ENCODE results near the gene FOXG1.

Gene FOXG1

DNA sequence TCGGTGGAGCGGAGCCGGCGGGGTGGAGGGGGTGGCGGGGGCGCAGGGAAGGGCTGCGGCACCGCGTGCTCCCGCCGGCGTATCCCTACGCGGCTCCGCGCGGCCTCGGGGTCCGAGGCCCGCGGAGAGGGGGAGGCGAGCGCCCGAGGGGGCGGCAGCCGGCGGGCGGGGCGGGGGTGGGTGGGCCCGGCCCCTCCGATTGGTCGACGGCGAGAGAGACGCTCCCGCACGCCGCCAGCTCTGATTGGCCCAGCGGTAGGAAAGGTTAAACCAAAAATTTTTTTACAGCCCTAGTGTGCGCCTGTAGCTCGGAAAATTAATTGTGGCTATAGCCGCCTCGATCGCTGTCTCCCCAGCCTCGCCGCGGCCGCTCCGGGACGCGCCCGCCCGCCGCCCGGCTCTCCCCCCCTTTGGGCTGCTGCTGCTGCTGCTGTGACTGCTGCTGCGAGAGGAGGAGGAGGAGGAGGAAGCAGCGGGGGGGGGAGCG lies at the start of gene FOXG1:
TSS of gene FOXG1 (plus strand) at position 319 of the 487 bp plus-strand sequence. CDS start 493 bp downstream, outside the sequence.
- Mint-ChIP-seq H3K4me3 (peak within 1 kb of the TSS; percentile 73), H3K27ac (no peak within 1 kb of the TSS), H3K27me3 (peaks cover 78% of the 10 kb centered on the region), H3K4me1 (ENCODE audit: low read depth) (peaks cover 12% of the 10 kb centered on the region), H3K9me3 (peaks cover 7% of the 10 kb centered on the region), H3K36me3 (ENCODE audit: low read depth) (no peaks in the 10 kb centered on the region)
- intact Hi-C loops (cut with micrococcal nuclease), result no loop called here

DNA sequence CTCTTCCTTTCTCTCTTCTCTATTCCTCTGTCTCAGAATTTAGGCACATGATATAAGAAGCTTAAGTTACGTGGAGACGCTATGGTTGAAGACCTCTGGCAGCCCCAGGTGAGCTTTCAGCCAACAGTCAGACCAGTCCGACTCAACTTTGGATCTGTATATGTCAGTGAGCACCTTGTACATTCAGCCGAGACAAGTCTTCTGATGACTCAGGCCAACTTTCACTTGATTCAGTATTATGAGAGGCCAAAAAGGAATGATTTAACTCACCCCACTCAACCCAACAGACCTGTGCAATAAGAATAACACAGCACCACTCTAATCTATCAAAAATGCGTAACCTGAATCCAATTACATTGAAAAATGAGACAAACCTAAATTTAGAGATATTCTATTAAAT lies 47.5 kb upstream of the FOXG1 start:
- intact Hi-C loops (cut with micrococcal nuclease), result no loop called here
- no peaks in the 10 kb centered on the region for H3K4me1 Mint-ChIP-seq (ENCODE audit: low read depth)
- no peaks in the 10 kb centered on the region for H3K27me3 Mint-ChIP-seq
- H3K4me3 Mint-ChIP-seq, result no peak overlapping the region
- H3K27ac Mint-ChIP-seq, result no peak overlapping the region
- H3K9me3 Mint-ChIP-seq, result peaks cover 6% of the 10 kb centered on the region
- no peaks in the 10 kb centered on the region for H3K36me3 Mint-ChIP-seq (ENCODE audit: low read depth)

DNA sequence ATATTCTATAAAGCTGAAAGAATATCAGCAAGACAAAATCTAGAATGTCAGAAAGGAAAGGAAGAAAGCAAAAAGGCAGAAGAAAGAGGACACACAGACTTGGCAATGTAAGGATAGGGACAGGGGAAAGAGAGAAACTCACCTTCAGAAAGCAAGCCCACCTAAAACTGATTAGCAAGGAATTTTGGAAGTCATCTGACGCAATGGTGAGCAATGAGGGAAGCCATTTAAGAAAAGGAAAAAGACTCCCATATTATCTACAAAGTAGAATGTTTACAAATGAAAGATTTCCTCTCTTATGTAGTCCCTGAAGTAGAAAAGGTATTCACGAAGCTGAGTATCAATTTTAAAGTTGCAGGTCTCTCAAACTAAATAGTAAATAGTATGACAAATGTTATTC lies 35.2 kb upstream of the FOXG1 start:
- Mint-ChIP-seq H3K9me3 (no peaks in the 10 kb centered on the region), H3K4me1 (ENCODE audit: low read depth) (no peaks in the 10 kb centered on the region), H3K36me3 (ENCODE audit: low read depth) (no peaks in the 10 kb centered on the region), H3K27ac (no peak overlapping the region), H3K4me3 (no peak overlapping the region), H3K27me3 (no peaks in the 10 kb centered on the region)
- intact Hi-C loops (cut with micrococcal nuclease), result no loop called here

DNA sequence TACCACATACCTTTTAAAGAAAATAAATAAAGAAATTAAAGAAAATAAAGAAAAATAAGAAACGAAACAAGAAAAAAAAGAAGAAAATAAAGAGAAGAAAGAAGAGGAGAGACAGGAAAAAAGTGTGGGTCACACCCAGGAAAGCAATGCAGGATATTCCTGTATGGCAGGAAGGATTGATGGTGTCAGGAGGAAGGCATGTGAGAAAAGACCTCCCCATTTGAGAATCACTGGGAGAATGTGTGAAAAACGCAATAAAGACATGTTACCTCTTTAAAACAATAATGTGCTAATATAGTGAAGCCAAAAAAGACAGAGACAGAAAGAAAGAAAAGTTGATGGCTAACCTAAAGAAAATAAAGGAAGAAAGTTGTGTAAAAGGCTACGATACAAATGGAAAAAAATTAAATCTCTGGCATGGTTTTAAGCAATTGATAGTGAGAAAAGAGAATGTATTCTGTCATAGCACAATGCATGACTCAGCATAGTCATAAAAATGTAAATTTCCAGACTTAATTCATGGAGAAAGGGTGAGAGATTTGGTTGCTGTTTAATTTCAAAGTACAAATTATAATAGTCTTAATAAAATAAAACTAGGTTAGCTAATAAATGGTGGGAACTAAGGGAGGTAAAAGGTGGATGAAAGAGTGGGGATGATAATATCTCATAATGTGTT lies 24.3 kb upstream of the FOXG1 start:
- Mint-ChIP-seq H3K9me3 (no peaks in the 10 kb centered on the region), H3K36me3 (ENCODE audit: low read depth) (no peaks in the 10 kb centered on the region), H3K27me3 (peaks cover 1% of the 10 kb centered on the region), H3K4me3 (no peak overlapping the region), H3K4me1 (ENCODE audit: low read depth) (no peaks in the 10 kb centered on the region), H3K27ac (no peak overlapping the region)
- intact Hi-C loops (cut with micrococcal nuclease), result no loop called here

DNA sequence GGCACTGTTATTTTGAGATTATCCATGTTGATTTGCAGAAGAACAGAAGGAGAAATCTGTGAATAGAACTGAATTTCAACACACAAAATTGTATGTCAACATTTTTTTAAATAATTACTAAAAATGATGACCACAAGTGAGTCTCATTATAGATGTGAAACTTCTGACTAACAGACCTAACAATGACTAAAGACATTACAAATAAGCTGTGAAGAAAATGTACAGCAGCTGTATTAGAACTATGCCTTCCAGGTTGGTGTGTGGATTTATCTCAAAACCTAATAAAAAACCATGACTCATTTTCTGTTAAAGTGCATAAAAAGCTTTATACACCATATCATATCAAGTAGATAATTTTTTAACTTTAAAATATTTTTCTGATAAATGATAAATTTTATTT lies 22.5 kb upstream of the FOXG1 start:
- no peaks in the 10 kb centered on the region for H3K9me3 Mint-ChIP-seq
- intact Hi-C loops (cut with micrococcal nuclease), result no loop called here
- peaks cover 1% of the 10 kb centered on the region for H3K27me3 Mint-ChIP-seq
- no peak overlapping the region for H3K27ac Mint-ChIP-seq
- H3K4me1 Mint-ChIP-seq (ENCODE audit: low read depth), result no peaks in the 10 kb centered on the region
- no peak overlapping the region for H3K4me3 Mint-ChIP-seq
- H3K36me3 Mint-ChIP-seq (ENCODE audit: low read depth), result no peaks in the 10 kb centered on the region

DNA sequence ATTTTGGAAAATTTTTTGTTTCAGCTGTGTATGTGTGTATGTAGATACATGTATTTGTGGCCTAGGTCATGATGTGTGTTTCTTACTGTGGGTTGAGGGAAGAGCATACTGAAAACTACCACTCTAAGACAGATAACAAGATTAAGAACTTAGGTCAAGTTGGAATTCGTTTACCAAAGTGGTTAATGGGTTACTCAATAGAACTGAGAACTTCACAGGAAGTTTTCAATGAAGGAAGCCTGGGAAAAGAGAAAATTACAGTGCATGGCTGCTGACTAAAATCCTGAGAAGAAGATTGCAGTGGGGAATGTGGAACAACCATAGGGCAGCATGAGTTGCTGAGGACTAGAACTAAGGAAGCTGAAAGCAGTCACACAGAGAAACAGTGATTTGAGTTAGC lies 21.4 kb upstream of the FOXG1 start:
- Mint-ChIP-seq H3K36me3 (ENCODE audit: low read depth) (no peaks in the 10 kb centered on the region), H3K4me1 (ENCODE audit: low read depth) (no peaks in the 10 kb centered on the region), H3K9me3 (no peaks in the 10 kb centered on the region), H3K27me3 (peaks cover 1% of the 10 kb centered on the region), H3K4me3 (no peak overlapping the region), H3K27ac (no peak overlapping the region)
- intact Hi-C loops (cut with micrococcal nuclease), result no loop called here

DNA sequence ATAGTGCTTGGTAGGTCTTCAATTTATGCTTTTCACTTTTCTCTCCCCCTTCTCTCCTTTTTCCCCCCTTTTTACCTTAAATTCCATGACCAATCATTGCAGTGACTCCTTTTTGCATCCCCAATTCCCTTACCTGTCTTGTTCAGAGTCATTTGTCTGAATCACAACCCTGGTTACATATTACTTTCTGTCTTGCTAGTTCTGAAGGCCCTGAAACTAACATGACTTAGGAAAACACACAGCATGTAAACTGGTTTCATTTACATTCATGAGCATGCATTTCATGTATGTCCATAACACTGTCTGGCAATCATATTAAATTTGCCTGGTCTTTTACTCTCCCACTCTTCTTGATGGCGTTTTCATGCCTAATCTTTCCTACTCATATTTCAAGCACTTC lies 20.3 kb upstream of the FOXG1 start:
- Mint-ChIP-seq H3K36me3 (ENCODE audit: low read depth) (no peaks in the 10 kb centered on the region), H3K9me3 (no peaks in the 10 kb centered on the region), H3K4me3 (no peak overlapping the region), H3K27ac (no peak overlapping the region), H3K27me3 (peaks cover 3% of the 10 kb centered on the region), H3K4me1 (ENCODE audit: low read depth) (no peaks in the 10 kb centered on the region)
- intact Hi-C loops (cut with micrococcal nuclease), result no loop called here

DNA sequence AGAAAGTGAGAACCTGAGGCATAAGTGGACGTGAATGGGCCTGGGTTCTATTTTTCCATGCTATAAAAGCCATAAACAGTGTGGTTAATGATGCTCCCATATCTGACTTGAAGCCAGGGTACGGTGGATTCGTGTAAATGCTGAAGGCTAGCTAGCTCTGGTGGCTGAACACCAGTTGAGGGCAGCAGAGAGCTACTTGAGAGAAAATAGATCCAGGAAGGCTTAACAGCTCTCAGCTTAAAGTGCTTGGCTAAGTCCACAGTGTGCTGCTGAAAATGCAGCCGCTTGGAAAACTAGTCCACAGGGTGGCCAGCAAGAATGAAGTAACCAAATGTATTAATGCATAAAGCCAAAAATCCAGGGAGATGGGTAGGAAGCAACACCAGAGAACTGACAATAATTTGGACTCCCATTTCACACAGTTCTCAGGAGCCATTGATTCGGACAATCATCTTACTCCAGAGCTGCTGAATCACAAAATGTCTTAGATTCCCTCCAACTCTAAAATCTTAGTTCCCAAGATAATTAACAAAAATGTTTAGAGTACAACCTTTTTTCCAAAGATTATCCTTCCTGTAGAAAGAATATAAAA lies 15.0 kb upstream of the FOXG1 start:
- Mint-ChIP-seq H3K4me3 (no peak overlapping the region), H3K4me1 (ENCODE audit: low read depth) (no peaks in the 10 kb centered on the region), H3K36me3 (ENCODE audit: low read depth) (no peaks in the 10 kb centered on the region), H3K27ac (no peak overlapping the region), H3K27me3 (peaks cover 30% of the 10 kb centered on the region), H3K9me3 (no peaks in the 10 kb centered on the region)
- intact Hi-C loops (cut with micrococcal nuclease), result loop anchor here (5.0 kb wide), 1 partner anchor 786 kb away; no protein-coding TSS in a partner anchor

DNA sequence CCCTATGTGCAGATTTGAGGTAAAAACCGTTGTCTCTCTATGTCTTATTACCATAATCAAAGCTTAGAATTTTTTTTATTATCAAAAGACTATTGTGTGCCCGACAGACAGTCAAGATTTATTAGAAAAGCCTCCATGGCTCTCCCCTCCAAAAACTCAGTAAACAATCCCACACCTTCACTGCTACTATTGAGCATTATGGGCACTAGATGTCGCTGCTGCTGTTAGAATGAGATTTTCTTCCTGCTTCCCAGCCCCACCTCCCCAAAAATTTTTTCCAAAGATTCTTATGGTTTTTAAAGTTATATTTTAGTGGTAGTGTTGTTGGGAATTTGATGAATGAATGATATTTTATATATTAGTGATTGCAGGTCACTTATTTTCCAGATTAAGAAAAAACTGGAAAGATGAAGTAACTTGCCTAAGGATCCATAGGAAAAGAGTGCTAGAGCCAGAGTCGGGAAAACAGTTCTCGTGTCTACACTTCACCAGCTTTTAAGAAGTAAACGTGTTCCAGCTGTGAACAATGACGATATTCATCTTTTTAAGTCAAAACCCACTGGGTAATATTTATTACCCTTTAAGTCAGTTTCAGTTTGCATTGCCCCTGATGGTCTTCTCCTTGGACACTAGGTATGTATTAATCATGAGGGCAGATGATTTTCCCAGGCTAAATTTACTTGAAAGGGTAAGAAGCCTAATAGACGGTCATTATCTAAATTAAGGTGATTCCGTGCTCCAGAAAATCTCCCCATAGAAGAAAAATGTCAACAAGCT lies 12.2 kb upstream of the FOXG1 start:
- no peaks in the 10 kb centered on the region for H3K36me3 Mint-ChIP-seq (ENCODE audit: low read depth)
- no peaks in the 10 kb centered on the region for H3K4me1 Mint-ChIP-seq (ENCODE audit: low read depth)
- intact Hi-C loops (cut with micrococcal nuclease), result loop anchor here (5.0 kb wide), 1 partner anchor 783 kb away; no protein-coding TSS in a partner anchor
- H3K27ac Mint-ChIP-seq, result no peak overlapping the region
- no peaks in the 10 kb centered on the region for H3K9me3 Mint-ChIP-seq
- no peak overlapping the region for H3K4me3 Mint-ChIP-seq
- H3K27me3 Mint-ChIP-seq, result peaks cover 55% of the 10 kb centered on the region

DNA sequence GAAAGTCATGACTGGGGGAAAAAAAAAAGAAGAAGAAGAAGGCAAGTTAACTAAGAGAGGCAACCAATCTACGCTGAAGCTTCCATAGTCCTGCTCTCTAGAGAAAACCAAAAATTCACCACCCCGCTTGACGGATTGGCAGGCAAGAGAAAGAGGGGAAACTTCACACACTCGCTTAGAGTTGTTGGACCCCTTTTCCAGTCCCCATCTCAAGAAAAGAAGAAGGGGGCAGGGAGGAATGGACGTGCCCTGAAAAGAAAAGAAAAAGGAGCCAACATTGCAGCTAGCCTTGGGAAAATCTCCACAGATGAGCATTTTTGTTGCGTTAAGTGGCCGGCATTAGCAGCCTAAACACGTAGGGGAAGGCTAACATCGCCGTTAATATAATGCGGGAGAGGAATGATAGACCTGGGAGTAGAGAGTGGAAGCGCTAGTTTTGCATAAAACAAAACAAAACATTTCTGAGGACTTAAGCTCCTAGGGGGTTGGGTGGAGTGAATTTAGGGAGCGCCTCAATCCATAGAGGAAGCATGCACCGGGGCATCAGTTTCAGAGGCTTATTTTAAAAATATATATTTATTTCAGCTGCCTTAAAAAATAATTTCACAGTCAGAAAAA lies 11.3 kb upstream of the FOXG1 start:
- no peaks in the 10 kb centered on the region for H3K4me1 Mint-ChIP-seq (ENCODE audit: low read depth)
- no peak overlapping the region for H3K27ac Mint-ChIP-seq
- no peaks in the 10 kb centered on the region for H3K9me3 Mint-ChIP-seq
- intact Hi-C loops (cut with micrococcal nuclease), result no loop called here
- H3K36me3 Mint-ChIP-seq (ENCODE audit: low read depth), result no peaks in the 10 kb centered on the region
- peaks cover 64% of the 10 kb centered on the region for H3K27me3 Mint-ChIP-seq
- no peak overlapping the region for H3K4me3 Mint-ChIP-seq

DNA sequence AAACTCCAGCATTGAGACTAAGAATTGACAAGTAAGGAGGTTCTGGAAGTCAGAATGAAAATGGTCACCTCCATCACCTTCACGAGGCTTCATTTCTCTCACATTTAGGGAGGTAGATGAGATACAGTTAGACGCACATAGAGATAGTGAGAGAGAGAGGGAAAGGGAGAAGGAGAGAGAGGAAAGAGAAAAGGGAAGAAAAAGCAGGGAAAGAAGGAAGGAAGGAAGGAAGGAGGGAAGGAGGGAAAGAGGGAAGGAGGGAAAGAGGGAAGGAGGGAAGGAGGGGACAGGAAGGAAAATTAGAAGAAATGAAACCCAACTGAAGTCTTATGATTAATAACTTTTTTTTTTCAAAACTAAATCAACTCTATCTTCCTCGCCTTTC lies 10.7 kb upstream of the FOXG1 start:
- Mint-ChIP-seq H3K9me3 (no peaks in the 10 kb centered on the region), H3K27me3 (peaks cover 67% of the 10 kb centered on the region), H3K4me3 (no peak overlapping the region), H3K27ac (no peak overlapping the region), H3K36me3 (ENCODE audit: low read depth) (no peaks in the 10 kb centered on the region), H3K4me1 (ENCODE audit: low read depth) (no peaks in the 10 kb centered on the region)
- intact Hi-C loops (cut with micrococcal nuclease), result no loop called here

DNA sequence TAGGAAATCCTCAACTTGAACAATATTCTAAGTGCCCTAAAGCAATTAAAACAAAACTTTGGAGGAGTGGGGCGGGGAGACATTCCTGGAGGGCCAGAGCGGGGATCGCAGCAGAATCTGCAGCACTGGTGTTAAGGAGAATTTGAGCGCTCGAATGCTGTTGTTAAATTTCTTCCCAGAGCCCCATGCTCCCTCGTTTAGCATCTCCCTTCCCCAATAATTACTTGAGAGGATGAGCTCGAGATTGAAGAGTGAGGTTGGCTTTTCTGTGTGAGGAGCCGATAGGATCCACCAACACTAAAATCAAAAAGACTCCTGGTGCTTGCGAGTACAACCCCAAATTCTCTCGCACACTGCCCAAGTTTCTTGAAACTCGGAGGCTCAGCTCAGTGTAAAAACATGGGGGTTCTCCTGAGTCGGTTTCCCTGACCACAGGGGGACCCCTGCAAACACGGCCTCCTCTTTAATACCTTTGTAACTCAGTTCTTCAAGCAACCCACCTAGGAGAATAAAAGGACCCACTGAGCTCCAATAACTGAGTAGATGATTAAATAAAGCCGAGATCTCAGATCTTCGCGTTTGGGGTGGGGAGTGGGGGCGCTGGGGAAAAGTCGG lies 10.2 kb upstream of the FOXG1 start:
- Mint-ChIP-seq H3K9me3 (no peaks in the 10 kb centered on the region), H3K27me3 (peaks cover 72% of the 10 kb centered on the region), H3K36me3 (ENCODE audit: low read depth) (no peaks in the 10 kb centered on the region), H3K27ac (no peak overlapping the region), H3K4me3 (no peak overlapping the region), H3K4me1 (ENCODE audit: low read depth) (no peaks in the 10 kb centered on the region)
- intact Hi-C loops (cut with micrococcal nuclease), result no loop called here

DNA sequence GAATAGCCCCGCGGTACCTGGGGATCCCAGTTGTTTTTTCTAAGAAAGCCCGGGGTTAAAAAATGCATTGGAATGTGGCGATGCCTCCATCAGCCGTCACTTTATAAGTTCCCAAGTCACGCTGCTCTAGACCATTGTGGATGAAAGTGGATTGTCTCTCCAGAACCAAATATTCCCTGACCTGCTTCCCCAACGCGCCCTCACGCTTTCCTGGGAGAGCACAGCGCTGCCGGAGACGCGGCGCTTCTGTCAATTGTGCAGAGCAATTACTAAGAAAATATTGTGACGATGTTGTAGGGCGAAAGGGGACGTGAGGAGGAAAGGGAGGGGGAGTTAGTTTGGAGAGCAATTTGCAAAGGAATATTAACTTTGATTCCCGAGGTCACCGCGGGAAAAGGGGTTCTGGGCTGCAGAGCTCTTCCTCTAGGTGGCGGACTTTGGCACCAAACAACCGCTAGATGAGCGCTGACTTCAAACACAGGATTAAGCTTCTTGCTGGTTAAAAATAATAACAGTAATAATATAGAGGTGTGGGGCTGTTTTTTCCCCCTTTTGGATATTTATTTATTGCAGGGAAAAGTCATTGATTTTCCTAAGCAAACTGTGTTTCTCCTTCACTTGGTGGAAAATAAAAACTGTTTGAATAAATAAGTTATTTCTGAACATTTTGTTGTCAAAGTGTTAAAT lies 9.6 kb upstream of the FOXG1 start:
- H3K27ac Mint-ChIP-seq, result no peak overlapping the region
- H3K9me3 Mint-ChIP-seq, result no peaks in the 10 kb centered on the region

More for the DNA sequence above, 9.6 kb upstream of the FOXG1 start:
- intact Hi-C loops (cut with micrococcal nuclease), result no loop called here
- H3K27me3 Mint-ChIP-seq, result peaks cover 79% of the 10 kb centered on the region
- H3K36me3 Mint-ChIP-seq (ENCODE audit: low read depth), result no peaks in the 10 kb centered on the region
- no peak overlapping the region for H3K4me3 Mint-ChIP-seq
- H3K4me1 Mint-ChIP-seq (ENCODE audit: low read depth), result no peaks in the 10 kb centered on the region

Measured in dendritic cell treated with granulocyte-macrophage colony-stimulating factor and Interleukin-4, amounts not matched to agents 40 ng/mL and 50 ng/mL, for 4 days (primary cell).